IMR-90 (cell line): ENCODE measurements around the gene CCND1. TPM values are rescaled to one million over a fixed set of nuclear protein-coding genes. Genes with fewer than 3 reads are reported as not detected.
A peak's percentile ranks its signal among the peaks of the same experiment; 100 is the strongest.

ENCODE experiments used
- ATAC-seq: fragments of 200-7000 bp; cut with Tn5 transposase; 2 replicates; pipeline ENCODE4 v1.9.1; 2020; ENCODE audit warnings: low read depth, mild to moderate bottlenecking, moderate library complexity
- BruUV-seq: library from RNA; stranded (reverse); fragments of 400-500 nt; replicated peaks from 2 replicates; lab custom pipeline; 2021; lab: Mats Ljungman, UMichigan
- CTCF ChIA-PET: fragments of 300-600 bp; formaldehyde crosslinking; extraction: SDS; loops from one replicate; lab custom pipeline; 2021; ENCODE audit warnings: antibody characterized with exemption; lab: Yijun Ruan, JAX
- POLR2A ChIA-PET: fragments of 300-600 bp; sonication (Branson Sonifier 250); formaldehyde crosslinking; loops from one replicate; lab custom pipeline; 2022; ENCODE audit warnings: antibody characterized with exemption; ENCODE audit not compliant: unreplicated experiment; lab: Charles Lee
- DNase-seq: peaks from one replicate; pipeline ENCODE4 v3.0.0; 2013
- H2AFZ ChIP-seq: replicated peaks from 2 replicates; pipeline ENCODE3; 2013; ENCODE audit warnings: low read length, mild to moderate bottlenecking; ENCODE audit not compliant: poor library complexity
- H2AK5ac ChIP-seq: 2 replicates; pipeline ENCODE4 v1.6.1; 2013; ENCODE audit warnings: low read depth, low read length, inconsistent platforms
- H2AK9ac ChIP-seq: replicated peaks from 2 replicates; pipeline ENCODE3; 2013; ENCODE audit warnings: mild to moderate bottlenecking, low read depth, low read length, moderate library complexity; ENCODE audit not compliant: poor library complexity
- H2BK120ac ChIP-seq: 2 replicates; pipeline ENCODE4 v1.6.1; 2013; ENCODE audit warnings: low read depth, low read length, inconsistent platforms
- H2BK15ac ChIP-seq: 3 replicates; pipeline ENCODE4 v1.6.1; 2013; ENCODE audit warnings: low read depth, low read length, inconsistent platforms
- H2BK20ac ChIP-seq: 2 replicates; pipeline ENCODE4 v1.6.1; 2013; ENCODE audit warnings: low read depth, mild to moderate bottlenecking, inconsistent platforms, low read length, moderate library complexity
- H2BK5ac ChIP-seq: 2 replicates; pipeline ENCODE4 v1.6.1; 2013; ENCODE audit warnings: mild to moderate bottlenecking, low read depth, low read length, inconsistent platforms; ENCODE audit not compliant: poor library complexity, severe bottlenecking
- H3K14ac ChIP-seq: replicated peaks from 2 replicates; pipeline ENCODE4 v1.6.1; 2013; ENCODE audit warnings: low read depth, low read length, inconsistent platforms
- H3K18ac ChIP-seq: 2 replicates; pipeline ENCODE4 v1.6.1; 2013; ENCODE audit warnings: low read depth, low read length, control low read depth
- H3K23ac ChIP-seq: 2 replicates; pipeline ENCODE4 v1.6.1; 2013; ENCODE audit warnings: low read depth, low read length, inconsistent platforms
- H3K27ac ChIP-seq: 2 replicates; pipeline ENCODE4 v1.5.1; 2013; ENCODE audit warnings: mild to moderate bottlenecking, control low read depth, low read length; ENCODE audit not compliant: insufficient read depth
- H3K27me3 ChIP-seq: 2 replicates; pipeline ENCODE4 v1.6.1; 2013; ENCODE audit warnings: low read length; ENCODE audit not compliant: control insufficient read depth, insufficient read depth
- H3K36me3 ChIP-seq: 2 replicates; pipeline ENCODE4 v1.6.1; 2013; ENCODE audit warnings: low read length, mixed read lengths; ENCODE audit not compliant: control insufficient read depth, insufficient read depth
- H3K4ac ChIP-seq: 2 replicates; pipeline ENCODE4 v1.6.1; 2013; ENCODE audit warnings: low read depth, low read length, inconsistent platforms
- H3K4me1 ChIP-seq: 2 replicates; pipeline ENCODE4 v1.6.1; 2013; ENCODE audit warnings: low read length, mixed read lengths; ENCODE audit not compliant: control insufficient read depth, insufficient read depth
- H3K4me2 ChIP-seq: 2 replicates; pipeline ENCODE4 v1.6.1; 2013; ENCODE audit warnings: low read depth, mild to moderate bottlenecking, control low read depth, low read length, moderate library complexity
- H3K4me3 ChIP-seq: 2 replicates; pipeline ENCODE4 v1.5.1; 2013; ENCODE audit warnings: low read depth, mild to moderate bottlenecking, control low read depth, low read length, moderate library complexity; ENCODE audit not compliant: insufficient read depth
- H3K56ac ChIP-seq: 2 replicates; pipeline ENCODE4 v1.6.1; 2013; ENCODE audit warnings: low read length, inconsistent platforms; ENCODE audit not compliant: insufficient read depth; ENCODE audit errors: extremely low read depth
- H3K79me1 ChIP-seq, 2 experiments: 2 replicates each; pipeline ENCODE4 v1.6.1; 2013; ENCODE audit warnings: low read length in 2 of 2, inconsistent platforms in 1 of 2, low read depth in 1 of 2
- H3K9ac ChIP-seq: 2 replicates; pipeline ENCODE4 v1.6.1; 2013; ENCODE audit warnings: low read depth, low read length, control low read depth
- H3K9me1 ChIP-seq: 2 replicates; pipeline ENCODE4 v1.6.1; 2013; ENCODE audit warnings: low read length, inconsistent platforms; ENCODE audit not compliant: insufficient read depth
- H3K9me3 ChIP-seq: 2 replicates; pipeline ENCODE4 v1.6.1; 2013; ENCODE audit warnings: low read length; ENCODE audit not compliant: control insufficient read depth, insufficient read depth
- H4K20me1 ChIP-seq: 2 replicates; pipeline ENCODE4 v1.6.1; 2013; ENCODE audit warnings: low read length, inconsistent platforms; ENCODE audit not compliant: insufficient read depth
- H4K5ac ChIP-seq: 2 replicates; pipeline ENCODE4 v1.6.1; 2013; ENCODE audit warnings: mild to moderate bottlenecking, low read depth, low read length, control low read depth
- H4K8ac ChIP-seq, 2 experiments: 2 replicates each; pipeline ENCODE4 v1.6.1; 2013; ENCODE audit warnings: low read depth in 2 of 2, low read length in 2 of 2, control low read depth in 1 of 2, inconsistent platforms in 1 of 2
- H4K91ac ChIP-seq: 2 replicates; pipeline ENCODE4 v1.6.1; 2013; ENCODE audit warnings: low read depth, low read length, inconsistent platforms; ENCODE audit not compliant: insufficient read depth
- BHLHE40 ChIP-seq: fragments of 150-350 bp; IDR thresholded peaks from 2 replicates; pipeline ENCODE4 v1.6.1; 2016; ENCODE audit warnings: mild to moderate bottlenecking, low read depth, low read length
- CEBPB ChIP-seq: IDR thresholded peaks from 2 replicates; pipeline ENCODE4 v1.6.1; 2012; ENCODE audit warnings: low read depth, low read length, improper control_type of control experiment
- CHD1 ChIP-seq: IDR thresholded peaks from 2 replicates; pipeline ENCODE4 v1.6.1; 2012; ENCODE audit warnings: low read depth, low read length, improper control_type of control experiment
- FOS ChIP-seq: fragments of 150-350 bp; IDR thresholded peaks from 2 replicates; pipeline ENCODE4 v1.6.1; 2016; ENCODE audit warnings: low read depth, low read length
- MAZ ChIP-seq: IDR thresholded peaks from 2 replicates; pipeline ENCODE4 v1.6.1; 2012; ENCODE audit warnings: low read depth, mild to moderate bottlenecking, low read length, improper control_type of control experiment, moderate library complexity, borderline replicate concordance
- MXI1 ChIP-seq: IDR thresholded peaks from 2 replicates; pipeline ENCODE4 v1.6.1; 2012; ENCODE audit warnings: low read depth, mild to moderate bottlenecking, low read length, moderate library complexity, borderline replicate concordance
- POLR2A ChIP-seq: IDR thresholded peaks from 2 replicates; pipeline ENCODE4 v1.6.1; 2012; ENCODE audit warnings: mild to moderate bottlenecking, low read depth, low read length
- RAD21 ChIP-seq: IDR thresholded peaks from 2 replicates; pipeline ENCODE4 v1.6.1; 2012; ENCODE audit warnings: low read length, improper control_type of control experiment
- RCOR1 ChIP-seq: IDR thresholded peaks from 2 replicates; pipeline ENCODE4 v1.6.1; 2012; ENCODE audit warnings: mild to moderate bottlenecking, low read length, improper control_type of control experiment; ENCODE audit not compliant: insufficient replicate concordance
- SMC3 ChIP-seq: fragments of 150-350 bp; IDR thresholded peaks from 2 replicates; pipeline ENCODE4 v1.6.1; 2016; ENCODE audit warnings: low read depth, mild to moderate bottlenecking, antibody characterized with exemption, low read length, moderate library complexity
- USF2 ChIP-seq: fragments of 150-350 bp; IDR thresholded peaks from 2 replicates; pipeline ENCODE4 v1.6.1; 2017; ENCODE audit warnings: mild to moderate bottlenecking, antibody characterized with exemption, low read length, low read depth
- WGBS, 2 experiments: methylation state at CpG; one replicate each; pipeline versions ENCODE4 v1.1.5 to v1.1.7; 2013; ENCODE audit warnings: missing lambda C conversion rate in 2 of 2; ENCODE audit not compliant: insufficient read length in 1 of 2; ENCODE audit errors: extremely low coverage in 2 of 2; 5-methylcytosine and 5-hydroxymethylcytosine counted together
- dilution Hi-C: fragments of 300-500 bp; cut with HindIII; formaldehyde crosslinking; loops from one replicate; pipeline ENCODE4 v1.14.3; 2018; ENCODE audit warnings: low sequenced_read_pairs; ENCODE audit not compliant: unreplicated experiment
- in situ Hi-C: fragments of 300-500 bp; cut with MboI; formaldehyde crosslinking; loops from 3 replicates; pipeline ENCODE4 v1.14.3; 2019; ENCODE audit warnings: low sequenced_read_pairs, inconsistent platforms, mixed read lengths
- intact Hi-C: fragments of 100-400 bp; cut with micrococcal nuclease; formaldehyde crosslinking; loops from 2 replicates; pipeline ENCODE4 v1.10.0; 2022
- polyA plus RNA-seq, 3 experiments: library from polyadenylated mRNA; depleted of rRNA; stranded (reverse); fragments of >200 nt; gene quantifications; 2 replicates each; pipeline ENCODE4 v1.2.3, GENCODE V29; 2012; ENCODE audit warnings: low replicate concordance in 1 of 3
- total RNA-seq: library from RNA; depleted of rRNA; stranded (reverse); fragments of >200 nt; gene quantifications from 2 replicates; pipeline ENCODE4 v1.2.3, GENCODE V29; 2012
- TF ChIP-seq, protein P1 (sequence below): conservative IDR thresholded peaks from 2 replicates; pipeline ENCODE4 v1.5.1; 2012; ENCODE audit warnings: mild to moderate bottlenecking, low read depth, low read length, improper control_type of control experiment

The CCND1 gene
- total and polyA plus RNA-seq, 2 of the 4 experiments (the other 2 are of a cell fraction): 481 to 748 TPM

- H3K9me3 ChIP-seq: no peaks in the 10 kb centered on the region
- H3K9me1 ChIP-seq: no peaks in the 10 kb centered on the region; the same call in 1 of the 2 replicates
- POLR2A ChIA-PET: no interaction called here
- no peak for ATAC-seq
- in situ Hi-C loops (no loop called here), intact Hi-C loops (loop anchor here (10.0 kb wide), 1 partner anchor 743 kb away; the partner anchor contains the start of genes IGHMBP2 and MRPL21), dilution Hi-C loops (no loop called here)
- H3K79me1 ChIP-seq: peaks cover 21 to 81% of the 10 kb centered on the region in 2 experiments
- no peaks in the 10 kb centered on the region for H3K27me3 ChIP-seq
- no peak overlapping the region for H4K5ac ChIP-seq
- no peak overlapping the region for H3K9ac ChIP-seq
- H2BK15ac ChIP-seq: no peak overlapping the region
- H2AK5ac ChIP-seq: no peak overlapping the region
- no peak overlapping the region for H3K14ac ChIP-seq
- H3K18ac ChIP-seq: no peak overlapping the region
- H2AFZ ChIP-seq: no peak overlapping the region
- H3K56ac ChIP-seq: no peak overlapping the region
- no peak overlapping the region for H2BK120ac ChIP-seq
- peak overlapping the region; percentile 14 for H2BK5ac ChIP-seq
- no peak overlapping the region for H3K27ac ChIP-seq
- no peak overlapping the region for H2BK20ac ChIP-seq
- H3K4me1 ChIP-seq: peaks cover 21% of the 10 kb centered on the region
- peaks cover 93% of the 10 kb centered on the region for H4K20me1 ChIP-seq
- no peak overlapping the region for H4K91ac ChIP-seq
- H3K4ac ChIP-seq: no peak overlapping the region
- no TSS peak for BruUV-seq
- 74% methylated on average over 4 of the region's 11 CpGs; no CpG with 5 or more reads in 1 of the 2 experiments for WGBS, 2 experiments
- no peak for DNase-seq
- peak overlapping the region; percentile 60 for H2AK9ac ChIP-seq
- H3K36me3 ChIP-seq: peaks cover 84% of the 10 kb centered on the region
- H3K4me2 ChIP-seq: no peak overlapping the region
- peak overlapping the region in 1 of 2 experiments; percentile 36; a peak in 1 of 4 replicates for H4K8ac ChIP-seq
- CTCF ChIA-PET: no interaction called here
- H3K4me3 ChIP-seq: no peak overlapping the region
- TF ChIP-seq USF2 (no peak), BHLHE40 (no peak), CEBPB (no peak), FOS (no peak), RAD21 (no peak), MXI1 (no peak), RCOR1 (no peak), CHD1 (no peak), MAZ (no peak), SMC3 (no peak), POLR2A (no peak)
- TF ChIP-seq, protein P1, sequence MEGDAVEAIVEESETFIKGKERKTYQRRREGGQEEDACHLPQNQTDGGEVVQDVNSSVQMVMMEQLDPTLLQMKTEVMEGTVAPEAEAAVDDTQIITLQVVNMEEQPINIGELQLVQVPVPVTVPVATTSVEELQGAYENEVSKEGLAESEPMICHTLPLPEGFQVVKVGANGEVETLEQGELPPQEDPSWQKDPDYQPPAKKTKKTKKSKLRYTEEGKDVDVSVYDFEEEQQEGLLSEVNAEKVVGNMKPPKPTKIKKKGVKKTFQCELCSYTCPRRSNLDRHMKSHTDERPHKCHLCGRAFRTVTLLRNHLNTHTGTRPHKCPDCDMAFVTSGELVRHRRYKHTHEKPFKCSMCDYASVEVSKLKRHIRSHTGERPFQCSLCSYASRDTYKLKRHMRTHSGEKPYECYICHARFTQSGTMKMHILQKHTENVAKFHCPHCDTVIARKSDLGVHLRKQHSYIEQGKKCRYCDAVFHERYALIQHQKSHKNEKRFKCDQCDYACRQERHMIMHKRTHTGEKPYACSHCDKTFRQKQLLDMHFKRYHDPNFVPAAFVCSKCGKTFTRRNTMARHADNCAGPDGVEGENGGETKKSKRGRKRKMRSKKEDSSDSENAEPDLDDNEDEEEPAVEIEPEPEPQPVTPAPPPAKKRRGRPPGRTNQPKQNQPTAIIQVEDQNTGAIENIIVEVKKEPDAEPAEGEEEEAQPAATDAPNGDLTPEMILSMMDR: no peak
- peak overlapping the region; percentile 8; the same call in 1 of the 2 replicates for H3K23ac ChIP-seq
Measured at GRCh38 chr11:69647390-69647748, 6.4 kb downstream of the CCND1 start.
